ENCODE results near the gene FAM13A. TPM values are rescaled to one million over a fixed set of nuclear protein-coding genes. Genes with fewer than 3 reads are reported as not detected.

FAM13A gene
- total and polyA plus RNA-seq, 2 experiments from 2014 or later, result 19.3 to 44.2 TPM

DNA sequence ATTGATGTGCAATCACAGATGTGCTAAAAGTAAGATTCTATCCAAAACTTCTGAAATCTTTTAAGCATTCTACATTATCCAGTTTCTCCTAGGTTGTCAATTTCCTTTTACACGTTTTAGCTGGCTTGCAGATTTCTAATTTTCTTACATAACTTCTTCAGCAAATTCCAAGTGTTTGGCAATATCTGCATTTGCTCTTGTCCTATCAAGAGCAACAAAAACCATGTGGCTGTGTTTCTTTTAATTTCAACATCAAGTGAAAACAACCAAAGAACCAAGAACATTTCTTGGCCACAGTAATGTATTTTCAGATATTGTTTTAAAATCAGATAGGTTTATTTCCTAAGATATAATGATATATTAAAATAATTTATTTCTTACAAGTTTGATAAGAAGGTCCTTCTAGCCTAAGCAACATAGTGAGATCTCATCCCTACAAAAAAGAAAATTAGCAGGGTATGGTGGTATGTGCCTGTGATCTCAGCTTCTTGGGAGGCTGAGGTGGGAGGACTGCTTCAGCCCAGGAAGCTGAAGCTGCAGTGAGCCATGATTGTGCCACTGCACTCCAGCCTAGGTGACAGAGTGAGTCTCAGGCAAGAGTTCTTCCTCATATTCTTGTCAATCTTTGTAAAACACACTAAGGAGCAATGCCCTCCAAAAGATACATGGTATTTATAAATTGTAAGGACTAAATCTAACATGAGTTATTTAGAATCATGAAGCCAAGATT is 228.0 kb downstream of the FAM13A start:
- H3K27me3 ChIP-seq, result no peaks in the 10 kb centered on the region
- 41% methylated on average over 1 of the region's 1 CpG for WGBS (ENCODE audit: low lambda C conversion rate, missing lambda C conversion rate)

DNA sequence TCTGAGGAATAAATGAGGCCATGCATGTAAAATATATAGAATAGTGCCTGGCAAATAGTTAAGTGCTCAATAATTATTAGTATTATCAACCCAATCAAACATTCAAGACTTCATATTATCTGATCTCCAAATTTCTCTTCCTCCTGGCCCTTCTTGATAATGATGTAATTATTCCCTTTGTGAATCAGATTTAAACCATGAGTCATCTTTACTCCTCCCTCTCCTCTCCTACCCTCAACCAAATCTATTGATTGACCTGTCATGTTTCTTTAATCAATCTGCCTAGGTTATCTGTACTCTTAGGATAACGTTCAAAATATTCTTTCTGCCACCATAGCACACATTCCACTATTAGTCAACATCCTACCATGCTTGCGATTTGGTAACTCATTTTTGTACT is 229.5 kb downstream of the FAM13A start:
- Histone ChIP-seq H3K9me3 (ENCODE audit: low read depth) (no peaks in the 10 kb centered on the region), H3K4me1 (ENCODE audit: insufficient read depth) (no peaks in the 10 kb centered on the region), H3K36me3 (replicated peaks; ENCODE audit: insufficient read depth, low read depth) (no peaks in the 10 kb centered on the region), H3K27me3 (no peaks in the 10 kb centered on the region), H2AFZ (no peak overlapping the region), H3K9me2 (replicated peaks; ENCODE audit: insufficient read depth) (no peaks in the 10 kb centered on the region), H3K79me2 (peaks cover 2% of the 10 kb centered on the region), H3K27ac (no peak overlapping the region), H4K20me1 (ENCODE audit: insufficient read depth, poor library complexity, severe bottlenecking) (no peaks in the 10 kb centered on the region), H3K4me3 (no peak overlapping the region), H3K4me2 (no peak overlapping the region)
- DNase-seq (ENCODE audit: low spot score), result no peak
- 88% methylated on average over 2 of the region's 2 CpGs for WGBS (ENCODE audit: low lambda C conversion rate, missing lambda C conversion rate)
- TF ChIP-seq, protein P1, sequence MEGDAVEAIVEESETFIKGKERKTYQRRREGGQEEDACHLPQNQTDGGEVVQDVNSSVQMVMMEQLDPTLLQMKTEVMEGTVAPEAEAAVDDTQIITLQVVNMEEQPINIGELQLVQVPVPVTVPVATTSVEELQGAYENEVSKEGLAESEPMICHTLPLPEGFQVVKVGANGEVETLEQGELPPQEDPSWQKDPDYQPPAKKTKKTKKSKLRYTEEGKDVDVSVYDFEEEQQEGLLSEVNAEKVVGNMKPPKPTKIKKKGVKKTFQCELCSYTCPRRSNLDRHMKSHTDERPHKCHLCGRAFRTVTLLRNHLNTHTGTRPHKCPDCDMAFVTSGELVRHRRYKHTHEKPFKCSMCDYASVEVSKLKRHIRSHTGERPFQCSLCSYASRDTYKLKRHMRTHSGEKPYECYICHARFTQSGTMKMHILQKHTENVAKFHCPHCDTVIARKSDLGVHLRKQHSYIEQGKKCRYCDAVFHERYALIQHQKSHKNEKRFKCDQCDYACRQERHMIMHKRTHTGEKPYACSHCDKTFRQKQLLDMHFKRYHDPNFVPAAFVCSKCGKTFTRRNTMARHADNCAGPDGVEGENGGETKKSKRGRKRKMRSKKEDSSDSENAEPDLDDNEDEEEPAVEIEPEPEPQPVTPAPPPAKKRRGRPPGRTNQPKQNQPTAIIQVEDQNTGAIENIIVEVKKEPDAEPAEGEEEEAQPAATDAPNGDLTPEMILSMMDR (IDR thresholded peaks at IDR 0.05; ENCODE audit: poor library complexity), result no peak
- TF ChIP-seq EZH2 (IDR thresholded peaks at IDR 0.05; ENCODE audit: borderline replicate concordance) (no peak), EZH2phosphoT487 (IDR thresholded peaks at IDR 0.05; ENCODE audit: low read depth, severe bottlenecking, unreplicated experiment) (no peak)

More for the DNA sequence above, 228.0 kb downstream of the FAM13A start:
- Histone ChIP-seq H3K4me1 (ENCODE audit: insufficient read depth) (no peaks in the 10 kb centered on the region), H3K27ac (no peak overlapping the region), H2AFZ (no peak overlapping the region), H3K9me3 (ENCODE audit: low read depth) (no peaks in the 10 kb centered on the region), H3K4me2 (no peak overlapping the region), H3K36me3 (replicated peaks; ENCODE audit: insufficient read depth, low read depth) (no peaks in the 10 kb centered on the region), H3K4me3 (no peak overlapping the region), H3K9me2 (replicated peaks; ENCODE audit: insufficient read depth) (no peaks in the 10 kb centered on the region), H4K20me1 (ENCODE audit: insufficient read depth, poor library complexity, severe bottlenecking) (no peaks in the 10 kb centered on the region), H3K79me2 (no peaks in the 10 kb centered on the region)
- no peak for TF ChIP-seq EZH2 (IDR thresholded peaks at IDR 0.05; ENCODE audit: borderline replicate concordance)
- TF ChIP-seq EZH2phosphoT487 (IDR thresholded peaks at IDR 0.05; ENCODE audit: low read depth, severe bottlenecking, unreplicated experiment), result no peak
- TF ChIP-seq, protein P1 (IDR thresholded peaks at IDR 0.05; ENCODE audit: poor library complexity), result no peak
- DNase-seq (ENCODE audit: low spot score), result no peak

DNA sequence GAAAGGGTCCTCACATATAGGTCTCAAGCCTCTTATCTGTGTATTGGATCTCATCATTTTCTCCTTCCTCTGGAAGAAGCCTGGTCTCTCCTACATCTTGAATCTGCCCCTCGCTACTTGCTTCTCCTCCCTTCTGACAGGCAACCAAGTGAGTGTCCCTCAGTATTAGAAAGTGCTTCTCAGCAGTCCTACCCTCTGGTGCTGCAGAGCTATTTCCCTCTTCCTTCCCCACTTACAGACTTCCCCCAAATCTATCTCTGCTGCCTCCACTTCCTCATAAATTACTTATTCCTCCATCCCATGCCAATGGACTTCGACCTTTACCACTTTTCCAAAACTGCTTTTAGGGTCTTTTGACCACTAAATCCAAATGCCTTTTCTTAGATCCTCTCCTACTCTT is 230.2 kb downstream of the FAM13A start:
- TF ChIP-seq EZH2 (IDR thresholded peaks at IDR 0.05; ENCODE audit: borderline replicate concordance) (no peak), EZH2phosphoT487 (IDR thresholded peaks at IDR 0.05; ENCODE audit: low read depth, severe bottlenecking, unreplicated experiment) (no peak)
- TF ChIP-seq, protein P1 (IDR thresholded peaks at IDR 0.05; ENCODE audit: poor library complexity), result no peak

More for the DNA sequence above, 230.2 kb downstream of the FAM13A start:
- WGBS (ENCODE audit: low lambda C conversion rate, missing lambda C conversion rate), result 89% methylated on average over 2 of the region's 2 CpGs
- H4K20me1 ChIP-seq (ENCODE audit: insufficient read depth, poor library complexity, severe bottlenecking), result no peaks in the 10 kb centered on the region
- no peaks in the 10 kb centered on the region for H3K27me3 ChIP-seq
- H3K9me2 ChIP-seq (replicated peaks; ENCODE audit: insufficient read depth), result no peaks in the 10 kb centered on the region
- no peak overlapping the region for H2AFZ ChIP-seq
- no peak for DNase-seq (ENCODE audit: low spot score)
- H3K4me3 ChIP-seq, result no peak overlapping the region
- no peaks in the 10 kb centered on the region for H3K4me1 ChIP-seq (ENCODE audit: insufficient read depth)
- no peaks in the 10 kb centered on the region for H3K9me3 ChIP-seq (ENCODE audit: low read depth)
- no peak overlapping the region for H3K27ac ChIP-seq
- H3K79me2 ChIP-seq, result peaks cover 9% of the 10 kb centered on the region
- H3K4me2 ChIP-seq, result no peak overlapping the region
- H3K36me3 ChIP-seq (replicated peaks; ENCODE audit: insufficient read depth, low read depth), result no peaks in the 10 kb centered on the region

All from hepatocyte (in vitro differentiated cells).